ENCODE results near the gene SFMBT1. TPM values are rescaled to one million over a fixed set of nuclear protein-coding genes. Genes with fewer than 3 reads are reported as not detected.

The SFMBT1 gene
- total and polyA plus RNA-seq, 9 of the 15 experiments (the other 6 are each of a cell fraction or from before 2014, with no cell fraction given), result 0.76 to 6.6 (median 3.6) TPM

DNA sequence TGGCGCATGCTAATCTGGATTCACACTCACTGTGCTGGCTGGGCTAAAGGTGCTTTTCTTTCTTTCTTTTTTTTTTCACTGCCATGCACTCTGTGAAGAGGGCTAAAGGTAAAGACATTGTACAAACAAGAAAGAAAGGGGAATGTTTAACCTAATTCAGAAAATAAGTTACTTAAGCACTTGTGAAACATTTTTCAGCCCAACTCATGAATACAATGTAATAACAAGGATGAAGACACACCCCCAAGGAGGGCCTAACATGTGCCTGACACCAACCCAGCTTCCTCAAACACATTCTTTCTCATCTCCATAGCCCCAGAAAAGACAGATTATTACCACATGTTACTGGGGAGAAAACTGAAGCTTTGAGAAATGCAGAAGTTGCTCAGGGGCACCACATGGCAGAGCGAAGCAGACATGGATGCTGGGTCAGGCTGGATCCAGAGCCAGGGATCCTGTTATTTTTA, 154.2 kb downstream of the SFMBT1 start:
- H3K9me3 ChIP-seq (replicated peaks; ENCODE audit: control insufficient read depth, insufficient read depth, low read depth, low read length), result no peaks in the 10 kb centered on the region
- no peak overlapping the region for H3K4me2 ChIP-seq (ENCODE audit: insufficient read depth, low read length)
- ATAC-seq (no peak), FAIRE-seq (no peak), DNase-seq (ENCODE audit: extremely low read depth in 1 of 4, low spot score in 3 of 4) (no peak)
- TF ChIP-seq GTF2F1 (IDR thresholded peaks at IDR 0.05; ENCODE audit: low read depth, low read length) (no peak), ZNF174 (CRISPR knock-in tag; IDR thresholded peaks at IDR 0.05) (no peak), KLF1 (tag; IDR thresholded peaks at IDR 0.05) (no peak), SETDB1 (IDR thresholded peaks at IDR 0.05; ENCODE audit: low read length) (no peak), CEBPB (tag; IDR thresholded peaks at IDR 0.05) (no peak), ZC3H4 (CRISPR knock-in tag; IDR thresholded peaks at IDR 0.05; ENCODE audit: borderline replicate concordance) (no peak), MCM3 (IDR thresholded peaks at IDR 0.05) (no peak), IFI16 (CRISPR knock-in tag; IDR thresholded peaks at IDR 0.05) (no peak), MCM5 (IDR thresholded peaks at IDR 0.05; ENCODE audit: low read depth) (no peak)
- in situ Hi-C loops (cut with MboI), result no loop called here
- no peak overlapping the region for H3K4me3 ChIP-seq
- no peaks in the 10 kb centered on the region for H3K27me3 ChIP-seq (ENCODE audit: control insufficient read depth in 2 of 2, insufficient read depth in 2 of 2, low read length in 2 of 2)
- no peaks in the 10 kb centered on the region for H3K36me3 ChIP-seq (ENCODE audit: control insufficient read depth, insufficient read depth, low read length)
- intact Hi-C loops (cut with micrococcal nuclease), result no loop called here
- no peak overlapping the region for H2AFZ ChIP-seq (ENCODE audit: low read depth, low read length)
- no peaks in the 10 kb centered on the region for H3K79me2 ChIP-seq (ENCODE audit: control insufficient read depth, insufficient read depth, low read length)
- no peaks in the 10 kb centered on the region for H4K20me1 ChIP-seq (replicated peaks; ENCODE audit: control insufficient read depth, insufficient read depth, low read length)
- POLR2A ChIA-PET, result no interaction called here
- BruUV-seq (replicated peaks), result no TSS peak
- CTCF ChIA-PET (ENCODE audit: low intra/inter-chr PET ratio), result no interaction called here
- H3K9ac ChIP-seq (ENCODE audit: insufficient read depth in 1 of 2, low read depth in 2 of 2, low read length in 2 of 2), result no peak overlapping the region
- H3K4me1 ChIP-seq (replicated peaks in 1 of 2; ENCODE audit: control insufficient read depth in 2 of 2, insufficient read depth in 2 of 2, low read length in 2 of 2), result peaks cover 3 to 6% of the 10 kb centered on the region in 2 experiments; a peak in 4 of 5 replicates
- WGBS (ENCODE audit: insufficient coverage, low coverage, missing lambda C conversion rate), result 100% methylated on average over 1 of the region's 2 CpGs
- H3K9me1 ChIP-seq (ENCODE audit: control insufficient read depth, insufficient read depth, low read length), result no peaks in the 10 kb centered on the region
- H3K27ac ChIP-seq (ENCODE audit: extremely low read depth, low read depth, low read length), result no peak overlapping the region

- Histone ChIP-seq H3K9me1 (ENCODE audit: control insufficient read depth, insufficient read depth, low read length) (no peaks in the 10 kb centered on the region), H3K4me2 (ENCODE audit: insufficient read depth, low read length) (no peak overlapping the region), H3K27me3 (ENCODE audit: control insufficient read depth in 2 of 2, insufficient read depth in 2 of 2, low read length in 2 of 2) (no peaks in the 10 kb centered on the region), H3K4me1 (replicated peaks in 1 of 2; ENCODE audit: control insufficient read depth in 2 of 2, insufficient read depth in 2 of 2, low read length in 2 of 2) (peaks cover 0 to 4% of the 10 kb centered on the region in 2 experiments; a peak in 2 of 5 replicates), H3K9me3 (replicated peaks; ENCODE audit: control insufficient read depth, insufficient read depth, low read depth, low read length) (no peaks in the 10 kb centered on the region), H3K4me3 (no peak overlapping the region), H3K27ac (ENCODE audit: extremely low read depth, low read depth, low read length) (no peak overlapping the region), H3K36me3 (ENCODE audit: control insufficient read depth, insufficient read depth, low read length) (no peaks in the 10 kb centered on the region), H4K20me1 (replicated peaks; ENCODE audit: control insufficient read depth, insufficient read depth, low read length) (no peaks in the 10 kb centered on the region), H3K9ac (ENCODE audit: insufficient read depth in 1 of 2, low read depth in 2 of 2, low read length in 2 of 2) (no peak overlapping the region), H2AFZ (ENCODE audit: low read depth, low read length) (no peak overlapping the region), H3K79me2 (ENCODE audit: control insufficient read depth, insufficient read depth, low read length) (no peaks in the 10 kb centered on the region)
- POLR2A ChIA-PET, result no interaction called here
- in situ Hi-C loops (cut with MboI) (no loop called here), intact Hi-C loops (cut with micrococcal nuclease) (no loop called here)
- 61% methylated on average over 7 of the region's 9 CpGs for WGBS (ENCODE audit: insufficient coverage, low coverage, missing lambda C conversion rate)
- CTCF ChIA-PET (ENCODE audit: low intra/inter-chr PET ratio), result no interaction called here
- no peak for ATAC-seq
- no TSS peak for BruUV-seq (replicated peaks)
- no peak for FAIRE-seq
- TF ChIP-seq U2AF2 (optimal IDR thresholded peaks at IDR 0.05; ENCODE audit: low read depth, low read length) (no peak), HINFP (tag; conservative IDR thresholded peaks at IDR 0.05; ENCODE audit: low read depth) (no peak), FUS (optimal IDR thresholded peaks at IDR 0.05; ENCODE audit: low read depth, low read length) (no peak), TRIM25 (IDR thresholded peaks at IDR 0.05; ENCODE audit: borderline replicate concordance) (no peak)
- TF ChIP-seq, protein P1, sequence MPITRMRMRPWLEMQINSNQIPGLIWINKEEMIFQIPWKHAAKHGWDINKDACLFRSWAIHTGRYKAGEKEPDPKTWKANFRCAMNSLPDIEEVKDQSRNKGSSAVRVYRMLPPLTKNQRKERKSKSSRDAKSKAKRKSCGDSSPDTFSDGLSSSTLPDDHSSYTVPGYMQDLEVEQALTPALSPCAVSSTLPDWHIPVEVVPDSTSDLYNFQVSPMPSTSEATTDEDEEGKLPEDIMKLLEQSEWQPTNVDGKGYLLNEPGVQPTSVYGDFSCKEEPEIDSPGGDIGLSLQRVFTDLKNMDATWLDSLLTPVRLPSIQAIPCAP (CRISPR knock-in tag; IDR thresholded peaks at IDR 0.05; ENCODE audit: borderline replicate concordance), result no peak
- no peak for DNase-seq (ENCODE audit: extremely low read depth in 1 of 4, low spot score in 3 of 4)
Observed at GRCh38 chr3:52891164-52891563, 154.7 kb downstream of the SFMBT1 start.

All from K562 (cell line).